ENCODE measurements around the gene STK38. TPM values are rescaled to one million over a fixed set of nuclear protein-coding genes. Genes with fewer than 3 reads are reported as not detected.

The STK38 gene
- total RNA-seq, 1 experiment from 2014 or later: 13.3 TPM

DNA sequence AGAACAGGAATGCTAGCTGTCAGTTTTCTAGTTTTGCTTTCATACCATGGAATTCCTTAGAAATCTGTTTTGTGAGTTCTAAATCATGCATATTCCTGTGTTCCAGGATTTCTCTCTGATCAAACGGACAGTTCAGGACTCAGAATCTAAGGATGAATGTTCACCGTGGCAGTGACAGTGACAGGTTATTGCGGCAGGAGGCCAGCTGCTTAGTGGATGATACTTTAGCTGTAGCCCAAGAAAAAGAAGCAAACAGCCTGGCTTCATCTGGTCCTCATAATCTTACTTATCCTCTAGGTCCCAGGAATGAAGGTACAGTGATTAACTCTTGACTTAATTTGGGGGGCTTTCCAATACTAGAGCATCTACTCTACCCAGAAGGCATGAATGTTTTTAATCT, 77.3 kb downstream of the STK38 start (continued):
- TF ChIP-seq, protein P1, sequence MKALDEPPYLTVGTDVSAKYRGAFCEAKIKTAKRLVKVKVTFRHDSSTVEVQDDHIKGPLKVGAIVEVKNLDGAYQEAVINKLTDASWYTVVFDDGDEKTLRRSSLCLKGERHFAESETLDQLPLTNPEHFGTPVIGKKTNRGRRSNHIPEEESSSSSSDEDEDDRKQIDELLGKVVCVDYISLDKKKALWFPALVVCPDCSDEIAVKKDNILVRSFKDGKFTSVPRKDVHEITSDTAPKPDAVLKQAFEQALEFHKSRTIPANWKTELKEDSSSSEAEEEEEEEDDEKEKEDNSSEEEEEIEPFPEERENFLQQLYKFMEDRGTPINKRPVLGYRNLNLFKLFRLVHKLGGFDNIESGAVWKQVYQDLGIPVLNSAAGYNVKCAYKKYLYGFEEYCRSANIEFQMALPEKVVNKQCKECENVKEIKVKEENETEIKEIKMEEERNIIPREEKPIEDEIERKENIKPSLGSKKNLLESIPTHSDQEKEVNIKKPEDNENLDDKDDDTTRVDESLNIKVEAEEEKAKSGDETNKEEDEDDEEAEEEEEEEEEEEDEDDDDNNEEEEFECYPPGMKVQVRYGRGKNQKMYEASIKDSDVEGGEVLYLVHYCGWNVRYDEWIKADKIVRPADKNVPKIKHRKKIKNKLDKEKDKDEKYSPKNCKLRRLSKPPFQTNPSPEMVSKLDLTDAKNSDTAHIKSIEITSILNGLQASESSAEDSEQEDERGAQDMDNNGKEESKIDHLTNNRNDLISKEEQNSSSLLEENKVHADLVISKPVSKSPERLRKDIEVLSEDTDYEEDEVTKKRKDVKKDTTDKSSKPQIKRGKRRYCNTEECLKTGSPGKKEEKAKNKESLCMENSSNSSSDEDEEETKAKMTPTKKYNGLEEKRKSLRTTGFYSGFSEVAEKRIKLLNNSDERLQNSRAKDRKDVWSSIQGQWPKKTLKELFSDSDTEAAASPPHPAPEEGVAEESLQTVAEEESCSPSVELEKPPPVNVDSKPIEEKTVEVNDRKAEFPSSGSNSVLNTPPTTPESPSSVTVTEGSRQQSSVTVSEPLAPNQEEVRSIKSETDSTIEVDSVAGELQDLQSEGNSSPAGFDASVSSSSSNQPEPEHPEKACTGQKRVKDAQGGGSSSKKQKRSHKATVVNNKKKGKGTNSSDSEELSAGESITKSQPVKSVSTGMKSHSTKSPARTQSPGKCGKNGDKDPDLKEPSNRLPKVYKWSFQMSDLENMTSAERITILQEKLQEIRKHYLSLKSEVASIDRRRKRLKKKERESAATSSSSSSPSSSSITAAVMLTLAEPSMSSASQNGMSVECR (CRISPR knock-in tag; IDR thresholded peaks at IDR 0.05; ENCODE audit: borderline replicate concordance): no peak
- TF ChIP-seq ZNF671 (CRISPR knock-in tag; IDR thresholded peaks at IDR 0.05) (no peak), TEAD1 (CRISPR knock-in tag; IDR thresholded peaks at IDR 0.05) (no peak), NFE2L1 (CRISPR knock-in tag; IDR thresholded peaks at IDR 0.05) (no peak), ZBTB21 (CRISPR knock-in tag; IDR thresholded peaks at IDR 0.05; ENCODE audit: borderline replicate concordance) (no peak), ZNF219 (CRISPR knock-in tag; IDR thresholded peaks at IDR 0.05; ENCODE audit: borderline replicate concordance) (no peak), MYBL2 (CRISPR knock-in tag; IDR thresholded peaks at IDR 0.05) (no peak), SMAD3 (CRISPR knock-in tag; IDR thresholded peaks at IDR 0.05; ENCODE audit: borderline replicate concordance) (no peak), ZNF232 (CRISPR knock-in tag; IDR thresholded peaks at IDR 0.05) (no peak)
- TF ChIP-seq, protein P2, sequence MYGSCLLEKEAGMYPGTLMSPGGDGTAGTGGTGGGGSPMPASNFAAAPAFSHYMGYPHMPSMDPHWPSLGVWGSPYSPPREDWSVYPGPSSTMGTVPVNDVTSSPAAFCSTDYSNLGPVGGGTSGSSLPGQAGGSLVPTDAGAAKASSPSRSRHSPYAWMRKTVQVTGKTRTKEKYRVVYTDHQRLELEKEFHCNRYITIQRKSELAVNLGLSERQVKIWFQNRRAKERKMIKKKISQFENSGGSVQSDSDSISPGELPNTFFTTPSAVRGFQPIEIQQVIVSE (CRISPR knock-in tag; IDR thresholded peaks at IDR 0.05; ENCODE audit: borderline replicate concordance): no peak

DNA sequence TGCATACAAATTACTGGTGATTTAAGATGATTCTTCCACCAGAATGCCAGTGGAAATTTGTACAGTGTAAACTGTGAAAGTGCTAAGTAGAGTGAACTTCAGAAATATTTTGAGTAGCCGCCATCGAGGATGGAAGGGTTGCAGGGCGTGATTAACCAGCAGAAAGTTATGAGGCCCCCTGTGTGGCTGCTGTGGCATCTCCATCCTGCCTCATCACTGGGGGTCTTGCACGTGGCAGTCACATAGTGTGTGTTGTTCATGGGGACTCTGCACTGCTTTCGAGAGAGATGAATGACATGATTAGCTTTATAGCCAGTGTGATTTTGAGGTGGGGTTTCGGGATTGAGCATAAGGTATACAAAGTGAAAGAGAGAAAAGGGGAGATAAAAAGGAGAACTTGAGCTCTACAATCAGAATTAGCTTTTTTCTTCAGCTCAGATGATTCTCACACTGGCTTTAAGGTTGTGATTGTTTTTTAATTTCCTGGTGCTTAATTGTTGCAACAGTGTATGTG, 78.1 kb downstream of the STK38 start:
- Mint-ChIP-seq H3K9me3 (no peaks in the 10 kb centered on the region), H3K27ac (peak overlapping the region; percentile 70)
- POLR2A ChIA-PET: no interaction called here

DNA sequence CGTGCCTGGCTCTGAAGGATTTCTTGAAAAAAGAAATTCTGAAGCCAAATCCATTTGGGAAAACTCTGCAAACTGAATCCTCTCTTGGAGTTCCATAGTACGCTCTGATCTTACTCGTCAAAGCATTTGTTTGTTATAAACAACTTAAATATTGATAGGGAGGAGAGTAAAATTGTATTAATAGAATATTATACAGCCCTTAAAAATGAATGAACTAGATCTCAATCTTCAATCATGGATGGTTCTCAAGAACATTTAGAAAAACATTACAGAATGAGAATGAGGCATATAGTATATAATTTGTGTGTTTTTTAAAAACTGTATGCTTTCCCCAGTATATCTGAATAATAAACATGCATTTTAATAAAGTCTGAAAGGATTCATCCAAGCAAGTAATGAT, 79.7 kb downstream of the STK38 start:
- CTCF ChIA-PET: no interaction called here
- Mint-ChIP-seq H3K36me3 (peaks cover 7% of the 10 kb centered on the region), H3K4me1 (peaks cover 25% of the 10 kb centered on the region), H3K4me3 (no peak overlapping the region), H3K27ac (no peak overlapping the region), H3K27me3 (ENCODE audit: low read depth) (no peaks in the 10 kb centered on the region), H3K9me3 (no peaks in the 10 kb centered on the region)
- POLR2A ChIA-PET: no interaction called here
- ATAC-seq (no peak), DNase-seq (ENCODE audit: low spot score) (no peak)
- no peak for TF ChIP-seq RELA (CRISPR knock-in tag; IDR thresholded peaks at IDR 0.05; ENCODE audit: borderline replicate concordance)
- no peak for TF ChIP-seq ATF1 (CRISPR knock-in tag; IDR thresholded peaks at IDR 0.05)
- TF ChIP-seq ZNF219 (CRISPR knock-in tag; IDR thresholded peaks at IDR 0.05; ENCODE audit: borderline replicate concordance): no peak
- no peak for TF ChIP-seq NR1H2 (CRISPR knock-in tag; IDR thresholded peaks at IDR 0.05)
- TF ChIP-seq, protein P3, sequence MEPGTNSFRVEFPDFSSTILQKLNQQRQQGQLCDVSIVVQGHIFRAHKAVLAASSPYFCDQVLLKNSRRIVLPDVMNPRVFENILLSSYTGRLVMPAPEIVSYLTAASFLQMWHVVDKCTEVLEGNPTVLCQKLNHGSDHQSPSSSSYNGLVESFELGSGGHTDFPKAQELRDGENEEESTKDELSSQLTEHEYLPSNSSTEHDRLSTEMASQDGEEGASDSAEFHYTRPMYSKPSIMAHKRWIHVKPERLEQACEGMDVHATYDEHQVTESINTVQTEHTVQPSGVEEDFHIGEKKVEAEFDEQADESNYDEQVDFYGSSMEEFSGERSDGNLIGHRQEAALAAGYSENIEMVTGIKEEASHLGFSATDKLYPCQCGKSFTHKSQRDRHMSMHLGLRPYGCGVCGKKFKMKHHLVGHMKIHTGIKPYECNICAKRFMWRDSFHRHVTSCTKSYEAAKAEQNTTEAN (CRISPR knock-in tag; IDR thresholded peaks at IDR 0.05): no peak
- TF ChIP-seq, protein P4, sequence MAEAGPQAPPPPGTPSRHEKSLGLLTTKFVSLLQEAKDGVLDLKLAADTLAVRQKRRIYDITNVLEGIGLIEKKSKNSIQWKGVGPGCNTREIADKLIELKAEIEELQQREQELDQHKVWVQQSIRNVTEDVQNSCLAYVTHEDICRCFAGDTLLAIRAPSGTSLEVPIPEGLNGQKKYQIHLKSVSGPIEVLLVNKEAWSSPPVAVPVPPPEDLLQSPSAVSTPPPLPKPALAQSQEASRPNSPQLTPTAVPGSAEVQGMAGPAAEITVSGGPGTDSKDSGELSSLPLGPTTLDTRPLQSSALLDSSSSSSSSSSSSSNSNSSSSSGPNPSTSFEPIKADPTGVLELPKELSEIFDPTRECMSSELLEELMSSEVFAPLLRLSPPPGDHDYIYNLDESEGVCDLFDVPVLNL (CRISPR knock-in tag; IDR thresholded peaks at IDR 0.05; ENCODE audit: borderline replicate concordance, low read depth): no peak
- no peak for TF ChIP-seq TP53 (CRISPR knock-in tag; IDR thresholded peaks at IDR 0.05)
- no peak for TF ChIP-seq PRRX2 (CRISPR knock-in tag; IDR thresholded peaks at IDR 0.05)
- no peak for TF ChIP-seq ZNF396 (CRISPR knock-in tag; IDR thresholded peaks at IDR 0.05; ENCODE audit: borderline replicate concordance)
- no peak for TF ChIP-seq ZBTB21 (CRISPR knock-in tag; IDR thresholded peaks at IDR 0.05; ENCODE audit: borderline replicate concordance)
- TF ChIP-seq JUN (CRISPR knock-in tag; IDR thresholded peaks at IDR 0.05): no peak
- no peak for TF ChIP-seq NFE2L1 (CRISPR knock-in tag; IDR thresholded peaks at IDR 0.05)
- TF ChIP-seq, protein P5, sequence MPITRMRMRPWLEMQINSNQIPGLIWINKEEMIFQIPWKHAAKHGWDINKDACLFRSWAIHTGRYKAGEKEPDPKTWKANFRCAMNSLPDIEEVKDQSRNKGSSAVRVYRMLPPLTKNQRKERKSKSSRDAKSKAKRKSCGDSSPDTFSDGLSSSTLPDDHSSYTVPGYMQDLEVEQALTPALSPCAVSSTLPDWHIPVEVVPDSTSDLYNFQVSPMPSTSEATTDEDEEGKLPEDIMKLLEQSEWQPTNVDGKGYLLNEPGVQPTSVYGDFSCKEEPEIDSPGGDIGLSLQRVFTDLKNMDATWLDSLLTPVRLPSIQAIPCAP (CRISPR knock-in tag; IDR thresholded peaks at IDR 0.05): no peak
- TF ChIP-seq HMGA2 (CRISPR knock-in tag; IDR thresholded peaks at IDR 0.05): no peak

More for the DNA sequence above, 78.1 kb downstream of the STK38 start:
- Mint-ChIP-seq H3K36me3 (peaks cover 7% of the 10 kb centered on the region), H3K4me1 (peaks cover 10% of the 10 kb centered on the region), H3K4me3 (no peak overlapping the region), H3K27me3 (ENCODE audit: low read depth) (no peaks in the 10 kb centered on the region)
- ATAC-seq: no peak
- TF ChIP-seq, protein P6, sequence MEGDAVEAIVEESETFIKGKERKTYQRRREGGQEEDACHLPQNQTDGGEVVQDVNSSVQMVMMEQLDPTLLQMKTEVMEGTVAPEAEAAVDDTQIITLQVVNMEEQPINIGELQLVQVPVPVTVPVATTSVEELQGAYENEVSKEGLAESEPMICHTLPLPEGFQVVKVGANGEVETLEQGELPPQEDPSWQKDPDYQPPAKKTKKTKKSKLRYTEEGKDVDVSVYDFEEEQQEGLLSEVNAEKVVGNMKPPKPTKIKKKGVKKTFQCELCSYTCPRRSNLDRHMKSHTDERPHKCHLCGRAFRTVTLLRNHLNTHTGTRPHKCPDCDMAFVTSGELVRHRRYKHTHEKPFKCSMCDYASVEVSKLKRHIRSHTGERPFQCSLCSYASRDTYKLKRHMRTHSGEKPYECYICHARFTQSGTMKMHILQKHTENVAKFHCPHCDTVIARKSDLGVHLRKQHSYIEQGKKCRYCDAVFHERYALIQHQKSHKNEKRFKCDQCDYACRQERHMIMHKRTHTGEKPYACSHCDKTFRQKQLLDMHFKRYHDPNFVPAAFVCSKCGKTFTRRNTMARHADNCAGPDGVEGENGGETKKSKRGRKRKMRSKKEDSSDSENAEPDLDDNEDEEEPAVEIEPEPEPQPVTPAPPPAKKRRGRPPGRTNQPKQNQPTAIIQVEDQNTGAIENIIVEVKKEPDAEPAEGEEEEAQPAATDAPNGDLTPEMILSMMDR (IDR thresholded peaks at IDR 0.05): no peak
- TF ChIP-seq SP1 (CRISPR knock-in tag; conservative IDR thresholded peaks at IDR 0.05) (no peak), ZNF671 (CRISPR knock-in tag; IDR thresholded peaks at IDR 0.05) (no peak)
- CTCF ChIA-PET: interaction anchor here (0.6 kb wide), 1 partner anchor 40 kb away, joined by 3 read pairs; no protein-coding TSS in a partner anchor
- no peak for DNase-seq (ENCODE audit: low spot score)
